Loucy (cell line): Measurements from ENCODE around the gene NHLRC2.

Experiments used
- EZH2phosphoT487 ChIP-seq: fragments of 200-600 bp; IDR thresholded peaks from 2 replicates; pipeline ENCODE4 v1.6.1; 2018; ENCODE audit warnings: antibody characterized with exemption, mild to moderate bottlenecking, moderate library complexity, borderline replicate concordance
- TF ChIP-seq, protein P1 (sequence below): fragments of 200-600 bp; sonication (generic); conservative IDR thresholded peaks from 2 replicates; pipeline ENCODE4 v1.5.1; 2014; ENCODE audit warnings: mild to moderate bottlenecking, antibody characterized with exemption, low read length

DNA sequence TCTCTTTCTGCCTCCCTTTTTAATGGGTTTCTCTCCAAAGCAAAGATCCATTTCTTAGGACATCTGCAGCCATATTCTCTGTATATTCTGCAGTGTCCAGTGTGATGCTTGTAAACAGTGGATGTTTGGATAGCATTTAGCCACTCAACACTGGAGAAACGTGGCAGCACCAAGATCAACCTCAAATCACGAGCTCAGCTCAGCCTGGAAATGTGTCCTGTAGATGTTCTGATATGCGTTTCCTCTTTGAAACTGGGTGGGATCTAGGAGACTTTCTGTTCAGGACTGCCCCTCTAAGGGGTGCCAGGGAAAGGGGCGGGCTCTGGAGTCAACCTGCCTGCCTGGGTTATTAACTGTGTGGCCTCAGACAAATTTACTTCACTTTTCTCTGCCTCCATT lies 91.2 kb downstream of the NHLRC2 start:
- no peak for TF ChIP-seq EZH2phosphoT487
- TF ChIP-seq, protein P1, sequence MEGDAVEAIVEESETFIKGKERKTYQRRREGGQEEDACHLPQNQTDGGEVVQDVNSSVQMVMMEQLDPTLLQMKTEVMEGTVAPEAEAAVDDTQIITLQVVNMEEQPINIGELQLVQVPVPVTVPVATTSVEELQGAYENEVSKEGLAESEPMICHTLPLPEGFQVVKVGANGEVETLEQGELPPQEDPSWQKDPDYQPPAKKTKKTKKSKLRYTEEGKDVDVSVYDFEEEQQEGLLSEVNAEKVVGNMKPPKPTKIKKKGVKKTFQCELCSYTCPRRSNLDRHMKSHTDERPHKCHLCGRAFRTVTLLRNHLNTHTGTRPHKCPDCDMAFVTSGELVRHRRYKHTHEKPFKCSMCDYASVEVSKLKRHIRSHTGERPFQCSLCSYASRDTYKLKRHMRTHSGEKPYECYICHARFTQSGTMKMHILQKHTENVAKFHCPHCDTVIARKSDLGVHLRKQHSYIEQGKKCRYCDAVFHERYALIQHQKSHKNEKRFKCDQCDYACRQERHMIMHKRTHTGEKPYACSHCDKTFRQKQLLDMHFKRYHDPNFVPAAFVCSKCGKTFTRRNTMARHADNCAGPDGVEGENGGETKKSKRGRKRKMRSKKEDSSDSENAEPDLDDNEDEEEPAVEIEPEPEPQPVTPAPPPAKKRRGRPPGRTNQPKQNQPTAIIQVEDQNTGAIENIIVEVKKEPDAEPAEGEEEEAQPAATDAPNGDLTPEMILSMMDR: no peak
